MM.1S (cell line): ENCODE data around the gene ATF3.

ENCODE experiments used
- CTCF ChIP-seq: fragments of 300-600 bp; sonication (generic); IDR thresholded peaks from 2 replicates; pipeline ENCODE4 v1.5.1; 2016; ENCODE audit warnings: antibody characterized with exemption, low read length, mixed read lengths
- EZH2phosphoT487 ChIP-seq: fragments of 300-600 bp; sonication (generic); IDR thresholded peaks from 2 replicates; pipeline ENCODE4 v1.6.1; 2018; ENCODE audit warnings: antibody characterized with exemption, low read length

GRCh38 chr1:212595229-212595628 lies 13.3 kb upstream of the ATF3 start:
- no peak for TF ChIP-seq CTCF
- TF ChIP-seq EZH2phosphoT487: no peak
